Stomach (tissue), 4 donors: ENCODE data around the gene C1orf21.

Experiments used
- CTCF ChIP-seq, 7 experiments: fragments of 450-650 bp in 4 of 7; fragments of 200-600 bp in 3 of 7; sonication (generic) in 3 of 7; IDR thresholded peaks; one replicate each; pipeline ENCODE4 v1.5.1; 2016 to 2019; ENCODE audit warnings: antibody characterized with exemption in 7 of 7, control low read depth in 2 of 7, mild to moderate bottlenecking in 1 of 7
- EP300 ChIP-seq: sonication (generic); formaldehyde crosslinking; IDR thresholded peaks from one replicate; pipeline ENCODE4 v1.6.1; 2017; ENCODE audit warnings: antibody characterized with exemption
- POLR2A ChIP-seq, 4 donors: fragments of 450-650 bp; IDR thresholded peaks; one replicate each; pipeline ENCODE4 v1.6.1; 2016; ENCODE audit warnings: antibody characterized with exemption in 4 of 4, control low read depth in 2 of 4, mild to moderate bottlenecking in 1 of 4, moderate library complexity in 1 of 4
- POLR2AphosphoS5 ChIP-seq, 3 donors: sonication (generic); formaldehyde crosslinking; IDR thresholded peaks; one replicate each; pipeline ENCODE4 v1.6.1; 2016; ENCODE audit warnings: antibody characterized with exemption in 3 of 3

GRCh38 chr1:184669391-184669790 is 282.6 kb downstream of the C1orf21 start:
- TF ChIP-seq POLR2A (IDR thresholded peaks at IDR 0.05) (no peak), CTCF (IDR thresholded peaks at IDR 0.05) (no peak), POLR2AphosphoS5 (IDR thresholded peaks at IDR 0.05) (no peak), EP300 (no peak)
